ENCODE results near the gene FMNL2.

FMNL2 gene

DNA sequence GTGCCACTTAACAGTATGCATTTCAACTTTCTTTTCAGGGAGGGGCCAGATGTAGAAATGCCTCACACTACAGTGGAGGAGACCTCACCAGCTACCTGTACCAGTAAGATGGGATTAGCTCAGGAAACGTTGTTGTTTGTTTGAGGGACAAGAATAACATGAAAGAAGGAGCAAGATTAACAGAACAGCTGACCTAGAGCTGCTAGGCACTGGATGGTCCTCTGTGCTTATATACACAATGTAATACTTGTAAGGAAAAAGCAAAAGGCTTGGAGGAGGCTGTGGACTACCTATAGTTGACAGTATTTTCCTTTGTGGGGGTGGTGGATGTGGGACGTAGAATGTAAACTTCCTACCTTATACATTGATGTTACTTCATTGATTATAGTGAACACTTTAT, 154.4 kb downstream of the FMNL2 start:
- no peak for DNase-seq (ENCODE audit: low read depth in 1 of 2, low spot score in 1 of 2)

DNA sequence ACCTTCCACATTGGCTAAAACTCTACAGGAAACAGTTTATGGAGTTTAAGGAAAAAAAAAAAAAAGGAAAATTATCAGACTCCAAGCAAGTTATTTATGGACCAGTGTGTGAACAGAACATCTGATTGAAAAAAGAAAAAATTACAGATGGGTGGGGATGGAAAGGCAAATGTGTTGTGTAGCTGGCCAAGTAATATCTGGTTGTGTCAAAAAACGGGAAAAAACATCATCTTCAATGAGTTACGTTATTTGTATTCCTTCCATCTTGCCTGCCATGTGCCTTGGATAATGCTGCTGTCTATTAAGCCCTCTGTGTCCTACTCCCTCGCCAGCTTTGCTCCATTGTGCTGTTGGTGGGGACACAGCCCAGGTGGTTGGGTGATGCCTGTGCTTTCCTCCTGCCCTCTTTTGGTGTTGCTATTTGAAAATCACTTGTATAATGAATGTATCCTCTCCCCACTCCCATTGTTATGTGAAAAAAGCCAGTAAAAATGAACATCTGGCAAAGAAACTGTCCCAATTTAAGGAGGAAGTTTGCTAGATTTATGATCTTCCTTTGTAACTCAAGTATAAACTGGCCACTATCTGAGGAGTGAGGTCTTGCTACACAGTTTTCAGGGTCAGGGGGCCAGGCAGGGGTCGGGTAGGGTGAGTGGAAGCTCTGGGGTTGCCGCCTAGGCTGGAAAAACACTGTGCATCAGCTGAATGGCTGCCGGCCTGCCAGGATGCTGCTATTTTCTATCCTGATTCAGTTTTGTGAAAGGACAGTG, 155.9 kb downstream of the FMNL2 start:
- DNase-seq (ENCODE audit: low read depth in 1 of 2, low spot score in 1 of 2), result no peak

- DNase-seq (ENCODE audit: low read depth in 1 of 2, low spot score in 1 of 2), result no peak
These were observed 157.2 kb downstream of the FMNL2 start for GRCh38 chr2:152492131-152492530.

- DNase-seq (ENCODE audit: low read depth in 1 of 2, low spot score in 1 of 2), result no peak
These were observed 157.9 kb downstream of the FMNL2 start for GRCh38 chr2:152492911-152493310.

DNA sequence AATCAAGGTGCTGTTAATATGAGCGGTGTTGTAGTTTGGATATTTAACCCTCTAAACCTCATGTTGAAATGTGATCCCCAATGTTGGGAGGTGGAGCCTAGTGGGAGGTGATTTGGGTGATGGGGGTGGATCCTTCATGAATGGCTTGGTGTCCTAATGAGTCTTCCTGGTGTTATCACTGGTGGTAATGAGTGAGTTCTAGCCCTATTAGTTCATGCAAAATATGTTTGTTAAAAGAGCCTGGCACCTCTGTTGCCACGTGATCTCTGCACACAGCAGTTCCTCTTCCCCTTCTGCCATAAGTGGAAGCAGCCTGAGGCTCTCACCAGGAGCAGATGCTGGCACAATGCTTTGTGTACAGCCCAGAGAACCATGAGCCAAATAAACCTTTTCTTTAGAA, 158.4 kb downstream of the FMNL2 start:
- DNase-seq (ENCODE audit: low read depth in 1 of 2, low spot score in 1 of 2), result no peak

DNA sequence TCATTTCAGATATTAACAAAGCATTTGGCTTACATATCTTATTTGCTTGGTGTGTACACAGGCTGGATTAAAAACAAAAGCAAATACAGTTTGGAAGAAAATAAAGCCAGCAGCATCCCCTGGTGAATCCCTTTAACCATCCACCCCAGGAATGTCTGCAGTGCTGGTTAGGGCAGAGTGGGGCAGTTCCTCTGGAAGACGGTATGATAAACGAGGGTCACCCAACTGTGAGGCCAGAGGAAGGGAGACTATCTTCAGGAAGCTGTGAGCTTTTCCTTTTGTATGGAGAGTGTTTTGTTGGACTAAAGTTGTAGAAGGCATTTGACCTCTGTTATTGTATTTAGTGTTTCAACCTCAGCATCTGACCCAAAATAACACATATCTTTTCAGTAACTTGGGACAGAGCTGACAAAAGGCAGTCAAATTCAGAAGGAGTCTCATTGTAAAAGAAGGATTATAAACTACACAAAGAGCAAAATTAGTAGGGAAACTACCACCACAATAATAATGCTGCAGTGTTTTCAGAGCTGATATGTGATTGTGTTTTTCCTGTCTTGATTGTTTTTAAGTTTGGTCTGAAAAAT, 159.1 kb downstream of the FMNL2 start:
- DNase-seq (ENCODE audit: low read depth in 1 of 2, low spot score in 1 of 2), result no peak

DNA sequence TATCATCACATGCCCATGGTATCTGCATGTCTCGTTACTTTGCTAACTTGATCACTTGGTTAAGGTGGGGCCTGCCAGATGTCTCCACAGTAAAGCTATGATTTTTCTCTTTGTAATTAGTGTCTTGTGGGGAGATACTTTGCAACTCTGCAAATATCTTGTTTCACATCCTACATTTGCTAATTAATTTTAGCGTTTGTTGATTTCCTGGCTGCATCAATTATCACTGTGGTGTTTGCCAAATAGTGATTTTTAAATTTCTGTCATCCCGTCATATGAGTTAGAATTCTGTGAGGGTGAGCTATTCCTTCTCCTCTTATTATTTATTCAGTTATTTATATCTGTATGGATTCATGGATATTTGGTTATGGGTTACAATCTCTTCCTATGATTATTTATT, 161.4 kb downstream of the FMNL2 start:
- no peak for DNase-seq (ENCODE audit: low read depth in 1 of 2, low spot score in 1 of 2)

DNA sequence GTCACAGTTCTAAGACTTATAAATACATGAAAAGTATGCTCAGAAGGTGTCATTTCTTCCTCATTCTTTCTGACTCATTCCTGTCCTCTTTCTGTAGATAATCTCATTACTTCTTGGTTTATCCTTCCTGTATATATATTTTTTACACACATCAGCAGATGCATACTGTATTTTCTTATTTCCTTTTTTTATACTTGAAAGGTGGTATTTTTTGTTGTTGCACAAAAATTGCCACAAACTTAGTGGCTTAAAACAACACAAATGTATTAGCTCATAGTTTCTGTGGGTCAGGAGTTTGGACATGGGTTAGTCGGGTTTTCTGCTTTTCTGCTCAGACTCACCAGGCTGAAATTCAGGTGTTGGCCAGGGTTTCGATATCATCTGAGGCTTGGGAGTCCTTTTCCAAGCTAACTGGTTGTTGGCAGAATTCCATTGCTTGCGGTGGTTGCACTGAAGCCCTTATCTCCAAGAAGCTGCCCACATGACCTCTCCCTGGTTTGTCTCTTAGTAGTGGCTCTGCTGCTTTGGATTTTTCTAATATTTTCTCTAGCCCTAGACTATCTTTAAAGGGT, 162.6 kb downstream of the FMNL2 start:
- no peak for DNase-seq (ENCODE audit: low read depth in 1 of 2, low spot score in 1 of 2)

- no peak for DNase-seq (ENCODE audit: low read depth in 1 of 2, low spot score in 1 of 2)
These were observed 164.4 kb downstream of the FMNL2 start for GRCh38 chr2:152499331-152499816.

- no peak for DNase-seq (ENCODE audit: low read depth in 1 of 2, low spot score in 1 of 2)
These were observed 165.1 kb downstream of the FMNL2 start for GRCh38 chr2:152499896-152500735.

DNA sequence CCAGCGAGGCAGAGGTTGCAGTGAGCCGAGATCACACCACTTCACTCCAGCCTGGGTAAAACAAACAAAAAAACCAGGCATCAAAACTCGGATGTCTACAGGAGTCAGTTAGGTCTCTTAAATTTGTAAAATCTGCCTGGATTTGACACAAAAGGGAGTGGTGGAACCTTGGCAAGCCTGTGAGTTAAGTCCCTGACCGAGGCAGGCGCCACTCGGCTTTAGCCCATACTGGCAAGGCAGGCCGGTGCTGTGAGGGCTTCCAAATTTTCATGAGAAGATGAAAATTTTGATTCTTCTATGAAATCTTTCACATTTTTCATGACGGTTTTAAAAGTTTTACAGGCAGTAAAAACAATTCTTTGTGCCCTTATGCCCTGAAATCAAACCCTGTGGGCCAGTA, 165.8 kb downstream of the FMNL2 start:
- no peak for DNase-seq (ENCODE audit: low read depth in 1 of 2, low spot score in 1 of 2)

DNA sequence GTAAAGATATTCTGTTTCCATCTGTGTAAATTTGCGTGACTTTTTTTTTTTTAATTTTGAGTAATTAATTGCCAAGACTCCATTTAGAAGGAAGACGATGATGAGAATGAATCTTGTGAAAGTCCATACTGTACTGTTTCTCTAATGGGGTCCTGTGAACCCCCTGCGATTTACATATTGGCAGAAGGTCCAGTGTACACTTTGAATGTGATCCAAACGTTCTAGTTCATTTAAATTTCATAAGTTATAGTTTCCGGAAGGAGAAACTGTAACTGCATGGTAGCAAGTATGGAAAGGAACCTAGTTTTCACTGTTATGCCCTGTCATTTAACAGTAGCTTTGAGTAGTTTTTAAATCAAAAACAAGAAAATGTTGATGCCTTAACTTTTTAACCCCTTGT, 166.7 kb downstream of the FMNL2 start:
- DNase-seq (ENCODE audit: low read depth in 1 of 2, low spot score in 1 of 2), result no peak

GRCh38 chr2:152504618-152505017, 169.6 kb downstream of the FMNL2 start:
- no peak for DNase-seq (ENCODE audit: low read depth in 1 of 2, low spot score in 1 of 2)

DNA sequence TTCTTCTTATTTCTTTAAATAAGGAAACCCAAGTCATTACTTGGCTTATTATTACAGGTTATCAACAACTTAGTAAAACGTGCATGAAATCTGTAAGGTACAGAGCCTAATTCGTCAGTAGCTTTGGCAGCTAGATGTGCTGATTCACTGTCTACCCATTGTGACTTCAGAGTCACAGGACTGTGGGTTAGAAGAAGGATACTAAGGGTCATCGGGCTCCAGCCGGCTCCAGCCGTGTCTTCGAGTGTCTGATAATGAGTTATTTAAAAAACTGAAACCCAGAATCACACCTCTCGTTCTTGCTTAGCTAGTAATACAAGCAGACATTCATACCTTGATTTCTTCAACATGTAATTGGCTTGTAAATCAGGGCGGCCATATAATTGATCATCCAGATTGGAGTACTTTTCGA, 170.5 kb downstream of the FMNL2 start:
- DNase-seq (ENCODE audit: low read depth in 1 of 2, low spot score in 1 of 2), result no peak

DNA sequence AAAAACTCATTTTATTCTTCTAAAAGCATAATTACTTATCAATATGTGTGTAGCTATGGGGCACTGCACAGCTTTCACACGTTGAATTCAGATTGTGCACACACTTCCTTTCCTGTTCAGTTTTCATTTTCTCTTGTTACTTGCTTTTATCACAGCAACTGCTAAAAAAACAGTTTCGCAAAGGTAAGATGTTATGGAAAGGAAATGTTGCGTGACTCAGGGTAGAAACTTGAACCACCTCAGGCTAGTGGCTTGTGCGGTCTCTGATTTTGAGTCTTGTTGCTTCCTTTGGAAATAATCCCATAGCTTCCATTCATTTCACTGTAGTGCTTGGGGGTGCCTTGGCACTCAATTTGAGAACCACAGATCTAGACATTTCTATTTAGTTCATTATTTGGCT, 171.9 kb downstream of the FMNL2 start:
- DNase-seq (ENCODE audit: low read depth in 1 of 2, low spot score in 1 of 2), result no peak

GRCh38 chr2:152507907-152508306, 172.9 kb downstream of the FMNL2 start:
- no peak for DNase-seq (ENCODE audit: low read depth in 1 of 2, low spot score in 1 of 2)

- DNase-seq (ENCODE audit: low read depth in 1 of 2, low spot score in 1 of 2), result no peak
These were observed 173.5 kb downstream of the FMNL2 start for GRCh38 chr2:152508446-152508845.

DNA sequence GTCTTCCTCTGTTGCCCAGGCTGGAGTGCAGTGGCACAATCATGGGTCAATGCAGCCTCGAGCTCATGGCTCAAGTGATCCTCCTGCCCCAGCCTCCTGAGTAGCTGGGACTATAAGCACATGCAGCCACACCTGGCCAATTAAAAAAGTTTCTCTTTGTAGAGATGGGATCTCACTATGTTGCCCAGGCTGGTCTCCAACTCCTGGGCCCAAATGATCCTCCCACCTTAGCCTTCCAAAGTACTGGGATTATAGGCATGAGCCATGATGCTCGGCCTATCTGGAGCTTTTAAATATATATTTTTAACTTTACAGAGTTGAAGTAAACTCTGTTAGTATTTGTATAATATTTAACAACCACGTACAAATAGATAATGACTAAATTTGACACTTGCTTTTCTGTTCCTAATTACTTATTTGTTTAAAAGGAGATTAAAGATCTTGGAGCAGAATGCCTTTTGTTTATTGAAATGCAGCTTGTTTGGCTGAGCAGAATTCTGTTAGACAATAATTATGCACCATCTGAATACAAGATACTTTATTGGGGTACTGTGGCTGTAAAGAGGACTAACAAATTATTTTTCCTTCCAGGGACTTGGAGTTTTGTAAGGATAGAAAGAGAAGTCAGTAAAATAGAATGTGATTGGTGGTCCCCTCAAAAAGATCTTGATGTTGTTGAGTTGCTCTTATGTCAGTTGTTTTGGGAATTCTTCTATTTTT, 175.0 kb downstream of the FMNL2 start:
- DNase-seq (ENCODE audit: low read depth in 1 of 2, low spot score in 1 of 2), result no peak

DNA sequence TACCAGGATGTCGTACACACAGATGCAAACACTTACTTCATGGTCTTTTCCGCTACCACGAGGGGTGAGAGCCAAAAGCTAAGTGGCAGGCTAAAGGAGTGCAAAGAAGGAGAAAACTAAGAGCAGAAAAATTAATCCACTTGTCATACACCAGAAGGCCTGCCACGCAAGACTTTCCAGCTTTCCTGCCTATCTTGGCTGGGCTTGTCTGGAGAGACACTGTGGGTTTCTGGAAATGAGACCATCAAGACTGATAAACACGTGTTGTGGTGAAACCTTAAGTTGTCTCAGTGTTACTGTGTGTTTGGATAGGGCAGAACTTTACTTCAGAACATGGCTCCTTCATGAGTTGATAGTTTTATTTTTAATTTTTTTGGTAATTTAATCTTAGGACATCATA, 175.6 kb downstream of the FMNL2 start:
- no peak for DNase-seq (ENCODE audit: low read depth in 1 of 2, low spot score in 1 of 2)

DNA sequence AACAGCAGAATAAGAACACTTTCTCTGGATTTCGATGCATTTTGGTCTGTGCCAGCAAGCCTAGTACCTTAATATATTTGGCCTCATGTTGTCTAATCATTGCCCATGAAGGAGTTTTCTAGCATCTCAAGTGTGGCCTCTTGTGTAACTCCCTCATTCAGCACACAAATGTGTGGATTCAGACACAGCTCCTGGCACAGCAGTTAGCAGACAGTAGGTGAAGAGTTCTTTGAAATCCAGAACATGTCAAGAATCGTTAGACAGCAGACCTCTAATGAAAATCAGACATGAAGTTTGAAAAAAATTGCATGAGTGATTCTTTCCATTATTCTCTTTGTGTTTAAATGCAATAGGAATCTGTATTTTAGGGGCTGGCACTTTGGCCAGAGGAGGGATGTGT, 177.0 kb downstream of the FMNL2 start:
- DNase-seq (ENCODE audit: low read depth in 1 of 2, low spot score in 1 of 2), result no peak

DNA sequence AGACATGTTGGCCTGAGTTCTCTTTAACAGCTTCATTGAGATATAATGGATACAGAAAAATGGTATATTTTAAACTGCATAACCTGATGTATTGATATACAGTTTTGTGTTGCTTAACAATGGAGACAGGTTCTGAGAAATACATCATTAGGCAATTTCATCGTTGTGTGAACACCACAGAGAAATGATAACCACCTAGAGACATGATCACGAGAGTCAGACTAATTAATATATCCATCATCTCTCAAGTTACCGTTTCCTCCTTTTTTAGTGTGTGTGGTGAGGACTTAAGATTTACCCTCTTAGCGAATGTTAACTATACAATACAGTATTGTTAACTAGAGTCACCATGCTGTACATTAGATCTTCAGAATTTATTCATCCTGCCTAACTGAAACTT, 178.1 kb downstream of the FMNL2 start:
- DNase-seq (ENCODE audit: low read depth in 1 of 2, low spot score in 1 of 2), result no peak
